Smooth muscle cell (in vitro differentiated cells): ENCODE data around the gene PPP2R2C. TPM values are rescaled to one million over a fixed set of nuclear protein-coding genes. Genes with fewer than 3 reads are reported as not detected.

Experiments used
- DNase-seq: peaks from one replicate; lab custom pipeline; 2025; ENCODE audit not compliant: unreplicated experiment; lab: John Stamatoyannopoulos, UW
- H2AFZ ChIP-seq: fragments of 200-600 bp; sonication (generic); 2 replicates; pipeline ENCODE4 v1.6.0; 2016; ENCODE audit warnings: antibody characterized with exemption, low read depth, mild to moderate bottlenecking
- H3F3A ChIP-seq: fragments of 200-600 bp; sonication (generic); 2 replicates; pipeline ENCODE4 v1.6.0; 2017; ENCODE audit warnings: antibody characterized with exemption, low read depth
- H3K27ac ChIP-seq: fragments of 200-600 bp; sonication (generic); 2 replicates; pipeline ENCODE4 v1.5.1; 2016; ENCODE audit warnings: low read depth, mild to moderate bottlenecking
- H3K27me3 ChIP-seq: fragments of 200-600 bp; sonication (generic); 2 replicates; pipeline ENCODE4 v1.6.1; 2016; ENCODE audit warnings: low read depth, mild to moderate bottlenecking
- H3K36me3 ChIP-seq: fragments of 200-600 bp; sonication (generic); 2 replicates; pipeline ENCODE4 v1.5.1; 2016; ENCODE audit warnings: low read depth
- H3K4me1 ChIP-seq: fragments of 200-600 bp; sonication (generic); 2 replicates; pipeline ENCODE4 v1.5.1; 2016; ENCODE audit warnings: low read depth
- H3K4me2 ChIP-seq: fragments of 200-600 bp; sonication (generic); 2 replicates; pipeline ENCODE4 v1.6.0; 2016; ENCODE audit warnings: mild to moderate bottlenecking
- H3K4me3 ChIP-seq: fragments of 200-600 bp; sonication (generic); 2 replicates; pipeline ENCODE4 v1.5.1; 2016; ENCODE audit warnings: mild to moderate bottlenecking
- H3K79me2 ChIP-seq: fragments of 200-600 bp; sonication (generic); 2 replicates; pipeline ENCODE4 v1.6.0; 2016; ENCODE audit warnings: low read depth, mild to moderate bottlenecking
- H3K9ac ChIP-seq: fragments of 200-600 bp; sonication (generic); 2 replicates; pipeline ENCODE4 v1.6.0; 2016; ENCODE audit warnings: low read depth
- H3K9me3 ChIP-seq: fragments of 200-600 bp; sonication (generic); replicated peaks from 2 replicates; pipeline ENCODE4 v1.5.1; 2016; ENCODE audit warnings: low read depth
- H4K20me1 ChIP-seq: fragments of 200-600 bp; sonication (generic); 2 replicates; pipeline ENCODE4 v1.6.0; 2016; ENCODE audit warnings: low read depth
- WGBS: methylation state at CpG from one replicate; pipeline ENCODE4 v1.1.7; 2016; ENCODE audit warnings: low lambda C conversion rate; 5-methylcytosine and 5-hydroxymethylcytosine counted together
- polyA plus RNA-seq: library from polyadenylated mRNA; unstranded; fragments of >200 nt; fragmentation: Nextera tagmentation; extraction: Ambion mirVana; gene quantifications from 2 replicates; pipeline ENCODE4 v1.2.1, GENCODE V29; 2016
- total RNA-seq: library from RNA; depleted of rRNA; stranded (reverse); fragments of >200 nt; gene quantifications from 2 replicates; pipeline ENCODE4 v1.2.3, GENCODE V29; 2014
- TF ChIP-seq, protein P1 (sequence below): fragments of 200-600 bp; sonication (generic); IDR thresholded peaks from 2 replicates; pipeline ENCODE4 v1.5.1; 2017; ENCODE audit warnings: borderline replicate concordance, mild to moderate bottlenecking, antibody characterized with exemption; ENCODE audit not compliant: insufficient read depth, poor library complexity, severe bottlenecking

The PPP2R2C gene
- total and polyA plus RNA-seq, 2 experiments from 2014 or later: 0.54 to 1.8 TPM

DNA sequence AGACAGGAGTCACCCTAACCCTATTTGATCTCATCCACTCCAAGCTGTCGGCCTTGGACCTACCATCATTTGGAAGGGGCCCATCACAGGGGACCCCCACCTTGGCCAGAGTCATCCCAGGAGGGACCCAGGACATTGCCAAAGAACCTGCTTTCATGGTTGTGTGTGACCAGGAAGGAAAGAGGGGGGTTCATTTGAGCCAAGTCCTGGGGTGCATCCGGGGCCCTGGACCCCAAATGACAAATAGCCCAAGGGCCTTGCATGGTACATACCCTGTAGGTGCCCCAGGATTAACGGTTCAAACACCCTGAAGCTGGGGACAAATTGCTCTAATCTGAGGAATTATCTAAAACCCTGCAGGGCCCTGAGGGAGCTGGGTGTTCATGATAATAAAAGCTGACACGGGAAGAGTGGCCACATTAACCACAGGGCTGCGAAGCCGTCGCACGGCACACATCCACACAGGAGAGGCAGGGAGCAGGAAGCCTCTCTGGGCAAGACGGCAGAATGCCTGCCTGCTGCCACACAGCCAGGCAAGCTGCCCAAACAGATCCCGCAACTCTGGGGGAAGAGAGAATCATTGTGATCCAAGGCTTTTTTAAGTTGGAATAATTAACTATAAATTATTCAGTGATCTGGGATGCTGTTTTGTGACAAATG is 28.2 kb upstream of the PPP2R2C start:
- Histone ChIP-seq H2AFZ (no peak overlapping the region), H3K4me1 (no peaks in the 10 kb centered on the region), H3K27me3 (peaks cover 5% of the 10 kb centered on the region), H3K4me3 (no peak overlapping the region), H3K27ac (no peak overlapping the region), H3F3A (no peaks in the 10 kb centered on the region), H4K20me1 (no peaks in the 10 kb centered on the region), H3K4me2 (no peak overlapping the region), H3K9ac (no peak overlapping the region), H3K79me2 (no peaks in the 10 kb centered on the region), H3K36me3 (no peaks in the 10 kb centered on the region), H3K9me3 (peaks cover 5% of the 10 kb centered on the region)
- DNase-seq: no peak
- WGBS: 86% methylated on average over 10 of the region's 10 CpGs
- TF ChIP-seq, protein P1, sequence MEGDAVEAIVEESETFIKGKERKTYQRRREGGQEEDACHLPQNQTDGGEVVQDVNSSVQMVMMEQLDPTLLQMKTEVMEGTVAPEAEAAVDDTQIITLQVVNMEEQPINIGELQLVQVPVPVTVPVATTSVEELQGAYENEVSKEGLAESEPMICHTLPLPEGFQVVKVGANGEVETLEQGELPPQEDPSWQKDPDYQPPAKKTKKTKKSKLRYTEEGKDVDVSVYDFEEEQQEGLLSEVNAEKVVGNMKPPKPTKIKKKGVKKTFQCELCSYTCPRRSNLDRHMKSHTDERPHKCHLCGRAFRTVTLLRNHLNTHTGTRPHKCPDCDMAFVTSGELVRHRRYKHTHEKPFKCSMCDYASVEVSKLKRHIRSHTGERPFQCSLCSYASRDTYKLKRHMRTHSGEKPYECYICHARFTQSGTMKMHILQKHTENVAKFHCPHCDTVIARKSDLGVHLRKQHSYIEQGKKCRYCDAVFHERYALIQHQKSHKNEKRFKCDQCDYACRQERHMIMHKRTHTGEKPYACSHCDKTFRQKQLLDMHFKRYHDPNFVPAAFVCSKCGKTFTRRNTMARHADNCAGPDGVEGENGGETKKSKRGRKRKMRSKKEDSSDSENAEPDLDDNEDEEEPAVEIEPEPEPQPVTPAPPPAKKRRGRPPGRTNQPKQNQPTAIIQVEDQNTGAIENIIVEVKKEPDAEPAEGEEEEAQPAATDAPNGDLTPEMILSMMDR: no peak

DNA sequence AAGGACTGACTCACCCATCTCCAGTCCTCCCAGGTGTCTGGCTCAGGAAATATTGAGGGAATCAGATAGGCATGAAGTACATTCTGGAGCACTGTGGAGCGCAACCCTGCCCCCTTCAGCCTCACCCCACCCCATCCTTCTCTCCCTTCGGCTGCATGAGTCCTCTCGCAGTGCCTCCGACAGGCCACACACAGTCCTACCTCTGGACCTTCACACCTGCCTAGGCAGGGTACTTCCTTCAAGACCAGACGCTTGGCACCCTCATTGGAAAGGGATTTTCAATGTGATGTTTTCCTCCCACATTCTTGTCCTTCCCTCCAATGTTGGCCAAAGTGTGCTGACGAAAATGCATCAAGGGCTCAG is 26.8 kb upstream of the PPP2R2C start:
- no peaks in the 10 kb centered on the region for H3K36me3 ChIP-seq
- H3K4me1 ChIP-seq: no peaks in the 10 kb centered on the region
- H2AFZ ChIP-seq: no peak overlapping the region
- WGBS: 84% methylated on average over 6 of the region's 6 CpGs
- no peak overlapping the region for H3K4me3 ChIP-seq
- H3K9me3 ChIP-seq: no peaks in the 10 kb centered on the region
- no peaks in the 10 kb centered on the region for H3K79me2 ChIP-seq
- TF ChIP-seq, protein P1: no peak
- no peak overlapping the region for H3K4me2 ChIP-seq
- no peaks in the 10 kb centered on the region for H4K20me1 ChIP-seq
- peaks cover 5% of the 10 kb centered on the region for H3K27me3 ChIP-seq
- no peaks in the 10 kb centered on the region for H3F3A ChIP-seq
- no peak overlapping the region for H3K9ac ChIP-seq
- DNase-seq: no peak
- H3K27ac ChIP-seq: no peak overlapping the region

DNA sequence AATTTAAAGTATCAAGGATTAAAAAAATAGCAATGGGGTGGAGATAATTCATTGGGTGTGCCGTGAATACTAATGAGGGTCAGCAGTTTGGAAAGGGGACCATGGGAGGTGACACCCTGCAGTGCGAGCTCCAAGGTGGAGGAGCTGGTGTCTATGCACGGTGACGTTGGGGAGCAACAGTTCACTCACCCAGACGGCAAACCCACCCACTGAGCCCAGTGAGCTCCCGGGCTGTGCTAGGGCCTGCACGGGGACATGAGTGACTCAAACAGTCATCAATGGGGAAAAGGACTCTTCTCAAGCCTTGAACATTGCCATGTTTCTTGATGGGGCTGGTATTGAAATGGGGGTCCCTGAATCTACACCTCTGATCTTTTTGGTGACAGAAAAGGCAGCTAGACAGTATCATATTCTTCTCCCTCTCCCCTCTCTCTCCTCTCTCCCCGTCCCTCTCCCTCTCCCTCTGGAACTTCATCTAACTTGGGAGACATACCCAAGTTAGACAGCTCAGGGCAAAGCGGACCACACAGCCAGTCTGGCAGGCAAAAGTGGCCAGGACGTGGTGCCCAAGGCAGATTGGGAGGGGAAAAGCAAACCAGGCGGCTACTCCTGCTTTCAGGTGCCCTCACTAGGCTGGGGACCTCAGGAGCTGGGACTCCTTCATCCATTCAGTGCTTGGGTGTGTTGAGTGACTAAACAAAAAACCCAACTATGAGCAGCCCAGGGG is 26.3 kb upstream of the PPP2R2C start:
- H3K4me3 ChIP-seq: no peak overlapping the region
- H3K36me3 ChIP-seq: no peaks in the 10 kb centered on the region
- no peak overlapping the region for H2AFZ ChIP-seq
- TF ChIP-seq, protein P1: no peak
- H3K4me1 ChIP-seq: no peaks in the 10 kb centered on the region
- DNase-seq: no peak
- H3K27ac ChIP-seq: no peak overlapping the region
- no peak overlapping the region for H3K9ac ChIP-seq
- no peak overlapping the region for H3K4me2 ChIP-seq
- H3K79me2 ChIP-seq: no peaks in the 10 kb centered on the region
- H4K20me1 ChIP-seq: no peaks in the 10 kb centered on the region
- H3F3A ChIP-seq: no peaks in the 10 kb centered on the region
- WGBS: 83% methylated on average over 11 of the region's 11 CpGs
- H3K27me3 ChIP-seq: peaks cover 5% of the 10 kb centered on the region
- no peaks in the 10 kb centered on the region for H3K9me3 ChIP-seq
